NCI-H146 treated with DMSO at 0.1 percent for 48 hours (cell line): ENCODE measurements around the gene NINL.
A peak's percentile ranks its signal among the peaks of the same experiment; 100 is the strongest.

Experiments
- DNase-seq: peaks from one replicate; lab custom pipeline; 2025; ENCODE audit not compliant: unreplicated experiment; lab: John Stamatoyannopoulos, UW

NINL gene

GRCh38 chr20:25534845-25535244 lies 50.5 kb downstream of the NINL start:
- no peak for DNase-seq

- no peak for DNase-seq
Observed at GRCh38 chr20:25533920-25534700, 51.2 kb downstream of the NINL start.

GRCh38 chr20:25532971-25533391 lies 52.4 kb downstream of the NINL start:
- DNase-seq: no peak

- DNase-seq: no peak
Observed at GRCh38 chr20:25532015-25532751, 53.1 kb downstream of the NINL start.

GRCh38 chr20:25529295-25529951 lies 55.9 kb downstream of the NINL start:
- DNase-seq: no peak

GRCh38 chr20:25527949-25528348 lies 57.4 kb downstream of the NINL start:
- DNase-seq: no peak

GRCh38 chr20:25526446-25526845 lies 58.9 kb downstream of the NINL start:
- no peak for DNase-seq

- DNase-seq: no peak
Observed at GRCh38 chr20:25525867-25526266, 59.5 kb downstream of the NINL start.

GRCh38 chr20:25525295-25525694 lies 60.0 kb downstream of the NINL start:
- no peak for DNase-seq

- no peak for DNase-seq
Observed at GRCh38 chr20:25521382-25521781, 63.9 kb downstream of the NINL start.

- DNase-seq: no peak
Observed at GRCh38 chr20:25517124-25517523, 68.2 kb downstream of the NINL start.

- DNase-seq: no peak
Observed at GRCh38 chr20:25514747-25515340, 70.5 kb downstream of the NINL start.

- no peak for DNase-seq
Observed at GRCh38 chr20:25514195-25514594, 71.1 kb downstream of the NINL start.

GRCh38 chr20:25512709-25513108 lies 72.6 kb downstream of the NINL start:
- no peak for DNase-seq

- DNase-seq: no peak
Observed at GRCh38 chr20:25511183-25511582, 74.1 kb downstream of the NINL start.

- no peak for DNase-seq
Observed at GRCh38 chr20:25510721-25511120, 74.6 kb downstream of the NINL start.

GRCh38 chr20:25510202-25510601 lies 75.1 kb downstream of the NINL start:
- no peak for DNase-seq

GRCh38 chr20:25509084-25509483 lies 76.2 kb downstream of the NINL start:
- no peak for DNase-seq

- DNase-seq: peak; percentile 14
Observed at GRCh38 chr20:25508083-25508770, 77.1 kb downstream of the NINL start.

- no peak for DNase-seq
Observed at GRCh38 chr20:25507385-25508082, 77.8 kb downstream of the NINL start.
